Measurements from ENCODE around the gene TMEM108. TPM values are rescaled to one million over a fixed set of nuclear protein-coding genes. Genes with fewer than 3 reads are reported as not detected.

TMEM108 gene
- total and polyA plus RNA-seq, 2 donors (not counting 1 experiment from before 2014, with no cell fraction given): 0.10 to 0.17 TPM

DNA sequence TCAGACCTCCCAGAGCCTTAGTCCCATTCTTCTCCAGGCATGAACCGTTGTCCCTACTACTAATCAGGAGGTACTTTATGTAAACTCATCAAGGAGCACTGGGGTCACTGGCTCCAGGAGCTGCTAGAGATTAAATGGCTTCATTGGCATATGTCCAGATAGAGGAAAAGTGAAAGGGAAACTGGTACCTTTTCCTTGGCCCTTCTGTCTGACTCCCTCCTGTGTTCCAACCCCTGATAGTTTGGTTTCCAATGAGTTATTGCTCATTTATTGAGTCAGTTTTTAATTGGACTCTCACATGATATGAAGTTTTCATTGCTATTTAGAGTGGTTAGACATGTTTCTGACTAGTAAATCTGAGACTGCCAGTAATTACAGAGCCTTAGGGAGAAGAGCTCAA is 231.2 kb downstream of the TMEM108 start:
- Histone ChIP-seq H3K36me3 (ENCODE audit: control insufficient read depth, insufficient read depth, low read length) (no peaks in the 10 kb centered on the region), H3K4me1 (ENCODE audit: control insufficient read depth, extremely low read depth, insufficient read depth, low read length) (no peaks in the 10 kb centered on the region), H3K4me3 (replicated peaks in 1 of 4; ENCODE audit: control extremely low read depth in 1 of 4, insufficient read depth in 1 of 4, low read depth in 3 of 4, low read length in 4 of 4) (no peak overlapping the region), H3K27me3 (ENCODE audit: control insufficient read depth, insufficient read depth, low read length) (no peaks in the 10 kb centered on the region), H3K9ac (ENCODE audit: insufficient read depth, low read length) (no peak overlapping the region), H4K20me1 (ENCODE audit: control insufficient read depth, extremely low read depth, insufficient read depth, low read length) (no peaks in the 10 kb centered on the region), H3K27ac (ENCODE audit: insufficient read depth, low read length) (no peak overlapping the region), H3K9me3 (ENCODE audit: control insufficient read depth, insufficient read depth, low read depth, low read length) (no peaks in the 10 kb centered on the region), H3K4me2 (ENCODE audit: extremely low read depth, insufficient read depth, low read length) (no peak overlapping the region), H2AFZ (ENCODE audit: low read length) (no peak overlapping the region), H3K79me2 (ENCODE audit: control insufficient read depth, insufficient read depth, low read length) (no peaks in the 10 kb centered on the region)
- DNase-seq (ENCODE audit: low read depth in 2 of 2): no peak
- TF ChIP-seq, protein P1, sequence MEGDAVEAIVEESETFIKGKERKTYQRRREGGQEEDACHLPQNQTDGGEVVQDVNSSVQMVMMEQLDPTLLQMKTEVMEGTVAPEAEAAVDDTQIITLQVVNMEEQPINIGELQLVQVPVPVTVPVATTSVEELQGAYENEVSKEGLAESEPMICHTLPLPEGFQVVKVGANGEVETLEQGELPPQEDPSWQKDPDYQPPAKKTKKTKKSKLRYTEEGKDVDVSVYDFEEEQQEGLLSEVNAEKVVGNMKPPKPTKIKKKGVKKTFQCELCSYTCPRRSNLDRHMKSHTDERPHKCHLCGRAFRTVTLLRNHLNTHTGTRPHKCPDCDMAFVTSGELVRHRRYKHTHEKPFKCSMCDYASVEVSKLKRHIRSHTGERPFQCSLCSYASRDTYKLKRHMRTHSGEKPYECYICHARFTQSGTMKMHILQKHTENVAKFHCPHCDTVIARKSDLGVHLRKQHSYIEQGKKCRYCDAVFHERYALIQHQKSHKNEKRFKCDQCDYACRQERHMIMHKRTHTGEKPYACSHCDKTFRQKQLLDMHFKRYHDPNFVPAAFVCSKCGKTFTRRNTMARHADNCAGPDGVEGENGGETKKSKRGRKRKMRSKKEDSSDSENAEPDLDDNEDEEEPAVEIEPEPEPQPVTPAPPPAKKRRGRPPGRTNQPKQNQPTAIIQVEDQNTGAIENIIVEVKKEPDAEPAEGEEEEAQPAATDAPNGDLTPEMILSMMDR (conservative IDR thresholded peaks at IDR 0.05 in 1 of 2, IDR thresholded peaks at IDR 0.05 in 1 of 2; ENCODE audit: low read depth in 1 of 2, low read length in 2 of 2): no peak
- TF ChIP-seq EZH2 (IDR thresholded peaks at IDR 0.05; ENCODE audit: low read length, missing control alignments): no peak

GRCh38 chr3:133270631-133271030 is 232.4 kb downstream of the TMEM108 start:
- Histone ChIP-seq H3K4me3 (replicated peaks in 1 of 4; ENCODE audit: control extremely low read depth in 1 of 4, insufficient read depth in 1 of 4, low read depth in 3 of 4, low read length in 4 of 4) (no peak overlapping the region), H4K20me1 (ENCODE audit: control insufficient read depth, extremely low read depth, insufficient read depth, low read length) (no peaks in the 10 kb centered on the region), H3K9me3 (ENCODE audit: control insufficient read depth, insufficient read depth, low read depth, low read length) (no peaks in the 10 kb centered on the region), H3K4me1 (ENCODE audit: control insufficient read depth, extremely low read depth, insufficient read depth, low read length) (no peaks in the 10 kb centered on the region), H2AFZ (ENCODE audit: low read length) (no peak overlapping the region), H3K36me3 (ENCODE audit: control insufficient read depth, insufficient read depth, low read length) (no peaks in the 10 kb centered on the region), H3K27me3 (ENCODE audit: control insufficient read depth, insufficient read depth, low read length) (no peaks in the 10 kb centered on the region), H3K4me2 (ENCODE audit: extremely low read depth, insufficient read depth, low read length) (no peak overlapping the region), H3K9ac (ENCODE audit: insufficient read depth, low read length) (no peak overlapping the region), H3K27ac (ENCODE audit: insufficient read depth, low read length) (no peak overlapping the region), H3K79me2 (ENCODE audit: control insufficient read depth, insufficient read depth, low read length) (no peaks in the 10 kb centered on the region)
- DNase-seq (ENCODE audit: low read depth in 2 of 2): no peak
- TF ChIP-seq, protein P1 (conservative IDR thresholded peaks at IDR 0.05 in 1 of 2, IDR thresholded peaks at IDR 0.05 in 1 of 2; ENCODE audit: low read depth in 1 of 2, low read length in 2 of 2): no peak
- no peak for TF ChIP-seq EZH2 (IDR thresholded peaks at IDR 0.05; ENCODE audit: low read length, missing control alignments)

DNA sequence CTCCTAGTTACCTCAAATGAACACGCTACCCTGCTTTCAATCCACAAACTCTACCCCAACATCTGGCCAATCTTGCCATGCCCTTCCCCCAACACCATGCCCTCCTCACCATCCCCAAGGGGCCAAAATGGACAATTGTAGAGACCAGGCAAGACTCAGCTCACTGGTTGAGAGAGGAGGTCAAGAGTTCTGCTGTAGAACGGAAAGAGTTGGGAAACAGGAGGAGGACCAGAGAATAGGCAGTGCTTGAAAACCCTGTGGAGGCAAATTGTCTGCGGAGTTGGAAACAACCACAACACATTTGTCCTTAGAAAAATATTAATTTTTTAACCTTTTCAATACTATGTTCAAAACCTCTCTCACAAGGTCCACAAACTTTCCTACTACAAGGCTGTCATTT is 232.9 kb downstream of the TMEM108 start:
- Histone ChIP-seq H2AFZ (ENCODE audit: low read length) (no peak overlapping the region), H3K27me3 (ENCODE audit: control insufficient read depth, insufficient read depth, low read length) (no peaks in the 10 kb centered on the region), H3K36me3 (ENCODE audit: control insufficient read depth, insufficient read depth, low read length) (no peaks in the 10 kb centered on the region), H3K4me1 (ENCODE audit: control insufficient read depth, extremely low read depth, insufficient read depth, low read length) (no peaks in the 10 kb centered on the region), H4K20me1 (ENCODE audit: control insufficient read depth, extremely low read depth, insufficient read depth, low read length) (no peaks in the 10 kb centered on the region), H3K9me3 (ENCODE audit: control insufficient read depth, insufficient read depth, low read depth, low read length) (no peaks in the 10 kb centered on the region), H3K79me2 (ENCODE audit: control insufficient read depth, insufficient read depth, low read length) (no peaks in the 10 kb centered on the region), H3K27ac (ENCODE audit: insufficient read depth, low read length) (no peak overlapping the region), H3K9ac (ENCODE audit: insufficient read depth, low read length) (no peak overlapping the region), H3K4me2 (ENCODE audit: extremely low read depth, insufficient read depth, low read length) (no peak overlapping the region), H3K4me3 (replicated peaks in 1 of 4; ENCODE audit: control extremely low read depth in 1 of 4, insufficient read depth in 1 of 4, low read depth in 3 of 4, low read length in 4 of 4) (no peak overlapping the region)
- TF ChIP-seq EZH2 (IDR thresholded peaks at IDR 0.05; ENCODE audit: low read length, missing control alignments): no peak
- TF ChIP-seq, protein P1 (conservative IDR thresholded peaks at IDR 0.05 in 1 of 2, IDR thresholded peaks at IDR 0.05 in 1 of 2; ENCODE audit: low read depth in 1 of 2, low read length in 2 of 2): no peak
- DNase-seq (ENCODE audit: low read depth in 2 of 2): no peak
